ENCODE results near the gene TCEAL3.

The TCEAL3 gene

GRCh38 chrX:103610282-103610681 lies 2.5 kb downstream of the TCEAL3 start:
- TF ChIP-seq, protein P1, sequence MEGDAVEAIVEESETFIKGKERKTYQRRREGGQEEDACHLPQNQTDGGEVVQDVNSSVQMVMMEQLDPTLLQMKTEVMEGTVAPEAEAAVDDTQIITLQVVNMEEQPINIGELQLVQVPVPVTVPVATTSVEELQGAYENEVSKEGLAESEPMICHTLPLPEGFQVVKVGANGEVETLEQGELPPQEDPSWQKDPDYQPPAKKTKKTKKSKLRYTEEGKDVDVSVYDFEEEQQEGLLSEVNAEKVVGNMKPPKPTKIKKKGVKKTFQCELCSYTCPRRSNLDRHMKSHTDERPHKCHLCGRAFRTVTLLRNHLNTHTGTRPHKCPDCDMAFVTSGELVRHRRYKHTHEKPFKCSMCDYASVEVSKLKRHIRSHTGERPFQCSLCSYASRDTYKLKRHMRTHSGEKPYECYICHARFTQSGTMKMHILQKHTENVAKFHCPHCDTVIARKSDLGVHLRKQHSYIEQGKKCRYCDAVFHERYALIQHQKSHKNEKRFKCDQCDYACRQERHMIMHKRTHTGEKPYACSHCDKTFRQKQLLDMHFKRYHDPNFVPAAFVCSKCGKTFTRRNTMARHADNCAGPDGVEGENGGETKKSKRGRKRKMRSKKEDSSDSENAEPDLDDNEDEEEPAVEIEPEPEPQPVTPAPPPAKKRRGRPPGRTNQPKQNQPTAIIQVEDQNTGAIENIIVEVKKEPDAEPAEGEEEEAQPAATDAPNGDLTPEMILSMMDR (conservative IDR thresholded peaks at IDR 0.05): no peak
- H3K27ac ChIP-seq: no peak overlapping the region

DNA sequence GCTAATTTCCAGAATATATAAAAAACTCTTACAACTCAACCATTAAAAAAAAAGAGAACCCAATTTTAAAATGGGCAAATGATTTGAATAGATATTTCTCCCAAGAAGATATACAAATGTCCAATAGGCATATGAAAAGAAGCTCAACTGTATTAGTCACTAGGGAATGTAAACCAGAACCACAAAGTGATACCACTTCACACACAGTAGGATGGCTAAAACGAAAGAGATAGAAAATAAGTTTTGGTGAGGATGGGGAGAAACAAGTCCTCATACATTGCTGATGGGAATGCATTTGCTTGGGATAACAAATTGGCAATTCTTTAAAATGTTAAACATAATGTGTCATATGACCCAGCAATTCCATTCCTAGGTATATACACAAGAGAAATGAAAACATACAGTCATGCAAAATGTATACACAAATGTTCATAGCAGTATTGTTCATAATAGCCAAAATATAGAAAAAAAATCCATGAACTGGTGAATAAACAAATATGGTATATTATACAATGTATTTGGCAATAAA lies 5.7 kb downstream of the TCEAL3 start:
- TF ChIP-seq, protein P1 (conservative IDR thresholded peaks at IDR 0.05): no peak
- no peak overlapping the region for H3K27ac ChIP-seq

- TF ChIP-seq, protein P1 (conservative IDR thresholded peaks at IDR 0.05): no peak
- no peak overlapping the region for H3K27ac ChIP-seq
These were observed 7.2 kb downstream of the TCEAL3 start for GRCh38 chrX:103614999-103615398.

GRCh38 chrX:103615781-103616371 lies 8.1 kb downstream of the TCEAL3 start:
- TF ChIP-seq, protein P1 (conservative IDR thresholded peaks at IDR 0.05): no peak
- H3K27ac ChIP-seq: no peak overlapping the region

GRCh38 chrX:103616676-103617186 lies 9.0 kb downstream of the TCEAL3 start:
- H3K27ac ChIP-seq: no peak overlapping the region
- TF ChIP-seq, protein P1 (conservative IDR thresholded peaks at IDR 0.05): no peak

GRCh38 chrX:103624111-103624510 lies 16.3 kb downstream of the TCEAL3 start:
- no peak overlapping the region for H3K27ac ChIP-seq
- TF ChIP-seq, protein P1 (conservative IDR thresholded peaks at IDR 0.05): no peak

DNA sequence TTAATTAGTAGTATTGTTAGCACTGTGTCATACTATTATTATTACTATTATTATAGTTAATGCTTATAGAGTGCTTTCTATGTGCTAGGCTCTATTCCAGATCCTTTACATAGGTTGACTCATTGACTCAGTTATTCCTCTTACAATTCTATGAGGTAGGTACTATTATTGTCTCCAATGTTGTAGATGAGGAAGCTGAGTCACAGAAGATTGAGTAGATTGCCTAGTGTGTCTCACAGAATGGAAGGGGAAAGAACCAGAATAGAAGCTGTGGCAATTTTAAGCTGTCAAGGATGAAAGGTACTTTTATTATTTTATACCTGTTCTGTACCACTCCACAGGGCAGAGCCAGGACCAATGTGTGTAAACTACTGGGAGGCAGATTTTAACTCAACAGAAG lies 19.1 kb downstream of the TCEAL3 start:
- no peak overlapping the region for H3K27ac ChIP-seq
- TF ChIP-seq, protein P1 (conservative IDR thresholded peaks at IDR 0.05): no peak

Measured in VCaP (cell line).